HEK293 (cell line): ENCODE results near the gene ACVR1.

Experiments
- CTCF ChIA-PET: fragments of 350-600 bp; formaldehyde crosslinking; extraction: SDS; loops from one replicate; lab custom pipeline; 2021; ENCODE audit warnings: antibody characterized with exemption; lab: Yijun Ruan, JAX
- POLR2A ChIA-PET: fragments of 300-600 bp; formaldehyde crosslinking; extraction: SDS; loops from one replicate; lab custom pipeline; 2020; ENCODE audit warnings: antibody characterized with exemption, inconsistent platforms; lab: Yijun Ruan, JAX
- H3K27ac ChIP-seq: fragments of 200-500 bp; sonication (Bioruptor generic); 2 replicates; pipeline ENCODE4 v1.5.1; 2014; ENCODE audit warnings: low read depth, low read length, control low read depth, inconsistent platforms; ENCODE audit errors: extremely low read depth
- H3K36me3 ChIP-seq, 2 experiments: fragments of 200-500 bp in 1 of 2; sonication (Bioruptor generic) in 1 of 2; 1 replicate in 1 of 2; 2 replicates in 1 of 2; pipeline ENCODE4 v1.5.1; 2014 to 2017; ENCODE audit warnings: inconsistent platforms in 2 of 2, low read length in 2 of 2; ENCODE audit not compliant: control insufficient read depth in 2 of 2, insufficient read depth in 1 of 2
- H3K4me1 ChIP-seq: fragments of 200-500 bp; sonication (Bioruptor generic); 2 replicates; pipeline ENCODE4 v1.5.1; 2014; ENCODE audit warnings: mild to moderate bottlenecking, low read length, inconsistent platforms; ENCODE audit not compliant: control insufficient read depth, insufficient read depth
- H3K4me3 ChIP-seq: 2 replicates; pipeline ENCODE4 v1.5.1; 2011; ENCODE audit warnings: low read depth, mild to moderate bottlenecking, control low read depth, low read length, moderate library complexity
- H3K9me3 ChIP-seq: fragments of 200-500 bp; sonication (Bioruptor generic); 2 replicates; pipeline ENCODE4 v1.5.1; 2014; ENCODE audit warnings: low read depth, low read length, inconsistent platforms; ENCODE audit not compliant: control insufficient read depth, insufficient read depth
- GFI1B ChIP-seq: fragments of 450-650 bp; formaldehyde crosslinking; IDR thresholded peaks from 2 replicates; pipeline ENCODE4 v1.5.1; 2016; ENCODE audit warnings: missing biosample characterization, missing genetic modification characterization
- GLIS2 ChIP-seq: fragments of 450-650 bp; formaldehyde crosslinking; IDR thresholded peaks from 2 replicates; pipeline ENCODE4 v1.5.1; 2016; ENCODE audit warnings: missing biosample characterization, missing genetic modification characterization
- HOXD13 ChIP-seq: sonication (generic); formaldehyde crosslinking; IDR thresholded peaks from 2 replicates; pipeline ENCODE4 v1.8.0; 2022; ENCODE audit warnings: missing genetic modification reagents, borderline replicate concordance
- KLF1 ChIP-seq: fragments of 450-650 bp; formaldehyde crosslinking; IDR thresholded peaks from 2 replicates; pipeline ENCODE4 v1.5.1; 2016; ENCODE audit warnings: missing biosample characterization, missing genetic modification characterization
- KLF10 ChIP-seq: fragments of 450-650 bp; IDR thresholded peaks from 2 replicates; pipeline ENCODE4 v1.5.1; 2018; ENCODE audit warnings: missing biosample characterization, mild to moderate bottlenecking, missing genetic modification characterization
- OVOL3 ChIP-seq: fragments of 450-650 bp; formaldehyde crosslinking; IDR thresholded peaks from 2 replicates; pipeline ENCODE4 v1.5.1; 2016; ENCODE audit warnings: missing biosample characterization, missing genetic modification characterization
- PBX3 ChIP-seq: sonication (generic); formaldehyde crosslinking; IDR thresholded peaks from 2 replicates; pipeline ENCODE4 v1.8.1; 2022; ENCODE audit warnings: mild to moderate bottlenecking, moderate library complexity, missing genetic modification reagents
- PRDM6 ChIP-seq: fragments of 450-650 bp; formaldehyde crosslinking; IDR thresholded peaks from 2 replicates; pipeline ENCODE4 v1.5.1; 2017; ENCODE audit warnings: missing biosample characterization, missing genetic modification characterization
- SP7 ChIP-seq: fragments of 450-650 bp; formaldehyde crosslinking; IDR thresholded peaks from 2 replicates; pipeline ENCODE4 v1.5.1; 2016; ENCODE audit warnings: missing biosample characterization, missing genetic modification characterization
- ZBTB26 ChIP-seq: fragments of 450-650 bp; formaldehyde crosslinking; optimal IDR thresholded peaks from 2 replicates; pipeline ENCODE3; 2016; ENCODE audit warnings: missing biosample characterization, mild to moderate bottlenecking, missing genetic modification characterization
- ZBTB44 ChIP-seq: fragments of 450-650 bp; IDR thresholded peaks from 2 replicates; pipeline ENCODE4 v1.5.1; 2018; ENCODE audit warnings: missing biosample characterization, mild to moderate bottlenecking, missing genetic modification characterization
- ZBTB48 ChIP-seq: fragments of 450-650 bp; formaldehyde crosslinking; IDR thresholded peaks from 2 replicates; pipeline ENCODE4 v1.5.1; 2016; ENCODE audit warnings: missing biosample characterization, missing genetic modification characterization
- ZBTB7A ChIP-seq: fragments of 450-650 bp; formaldehyde crosslinking; IDR thresholded peaks from 2 replicates; pipeline ENCODE4 v1.5.1; 2016; ENCODE audit warnings: low read depth, missing biosample characterization, missing genetic modification characterization
- ZNF140 ChIP-seq: fragments of 450-650 bp; formaldehyde crosslinking; IDR thresholded peaks from 2 replicates; pipeline ENCODE4 v1.5.1; 2016; ENCODE audit warnings: missing biosample characterization, missing genetic modification characterization
- ZNF146 ChIP-seq: fragments of 450-650 bp; formaldehyde crosslinking; IDR thresholded peaks from 2 replicates; pipeline ENCODE4 v1.5.1; 2016; ENCODE audit warnings: missing biosample characterization, missing genetic modification characterization
- ZNF18 ChIP-seq: fragments of 450-650 bp; formaldehyde crosslinking; IDR thresholded peaks from 2 replicates; pipeline ENCODE4 v1.5.1; 2016; ENCODE audit warnings: missing biosample characterization, missing genetic modification characterization
- ZNF239 ChIP-seq: fragments of 450-650 bp; formaldehyde crosslinking; IDR thresholded peaks from 2 replicates; pipeline ENCODE4 v1.5.1; 2016; ENCODE audit warnings: missing biosample characterization, missing genetic modification characterization
- ZNF362 ChIP-seq: fragments of 450-650 bp; formaldehyde crosslinking; IDR thresholded peaks from 2 replicates; pipeline ENCODE4 v1.5.1; 2016; ENCODE audit warnings: missing biosample characterization, missing genetic modification characterization
- ZNF48 ChIP-seq: fragments of 450-650 bp; formaldehyde crosslinking; IDR thresholded peaks from 2 replicates; pipeline ENCODE4 v1.5.1; 2016; ENCODE audit warnings: missing biosample characterization, missing genetic modification characterization
- ZNF513 ChIP-seq: fragments of 450-650 bp; IDR thresholded peaks from 2 replicates; pipeline ENCODE4 v1.5.1; 2018; ENCODE audit warnings: missing biosample characterization, missing genetic modification characterization
- ZNF561 ChIP-seq: fragments of 450-650 bp; IDR thresholded peaks from 2 replicates; pipeline ENCODE4 v1.5.1; 2018; ENCODE audit warnings: missing biosample characterization, missing genetic modification characterization, borderline replicate concordance
- ZNF600 ChIP-seq: fragments of 450-650 bp; formaldehyde crosslinking; IDR thresholded peaks from 2 replicates; pipeline ENCODE4 v1.5.1; 2016; ENCODE audit warnings: missing biosample characterization, missing genetic modification characterization
- ZNF623 ChIP-seq: fragments of 450-650 bp; formaldehyde crosslinking; IDR thresholded peaks from 2 replicates; pipeline ENCODE4 v1.5.1; 2016; ENCODE audit warnings: missing biosample characterization, missing genetic modification characterization
- ZNF658 ChIP-seq: fragments of 450-650 bp; formaldehyde crosslinking; IDR thresholded peaks from 2 replicates; pipeline ENCODE4; 2016; ENCODE audit warnings: missing biosample characterization, missing genetic modification characterization
- ZNF701 ChIP-seq: fragments of 450-650 bp; formaldehyde crosslinking; IDR thresholded peaks from 2 replicates; pipeline ENCODE4 v1.5.1; 2016; ENCODE audit warnings: missing biosample characterization, missing genetic modification characterization
- ZNF747 ChIP-seq: fragments of 450-650 bp; formaldehyde crosslinking; IDR thresholded peaks from 2 replicates; pipeline ENCODE4 v1.5.1; 2016; ENCODE audit warnings: missing biosample characterization, missing genetic modification characterization
- ZNF76 ChIP-seq: fragments of 450-650 bp; formaldehyde crosslinking; IDR thresholded peaks from 2 replicates; pipeline ENCODE4; 2016; ENCODE audit warnings: low read depth, missing biosample characterization, missing genetic modification characterization, borderline replicate concordance
- ZNF768 ChIP-seq: fragments of 450-650 bp; formaldehyde crosslinking; IDR thresholded peaks from 2 replicates; pipeline ENCODE4 v1.5.1; 2018; ENCODE audit warnings: missing biosample characterization, mild to moderate bottlenecking, missing genetic modification characterization

Gene ACVR1

GRCh38 chr2:157732596-157732995, 143.5 kb downstream of the ACVR1 start:
- no peak for TF ChIP-seq ZBTB26 (tag by site-specific recombination)
- no peak for TF ChIP-seq ZNF561 (tag by site-specific recombination)
- TF ChIP-seq ZNF623 (tag by site-specific recombination) = no peak
- no peak for TF ChIP-seq ZBTB7A (tag by site-specific recombination)
- no peak for TF ChIP-seq ZNF239
- TF ChIP-seq KLF1 = no peak
- TF ChIP-seq OVOL3 (tag by site-specific recombination) = no peak
- TF ChIP-seq ZNF701 = no peak
- no peak for TF ChIP-seq ZNF48 (tag by site-specific recombination)
- no peak for TF ChIP-seq ZNF768 (tag by site-specific recombination)
- no peak for TF ChIP-seq PBX3 (CRISPR knock-in tag)
- no peak for TF ChIP-seq ZNF18 (tag by site-specific recombination)
- no peak for TF ChIP-seq SP7
- no peak for TF ChIP-seq ZNF600 (tag by site-specific recombination)
- TF ChIP-seq ZNF658 (tag by site-specific recombination) = no peak
- TF ChIP-seq ZNF513 = no peak
- no peak for TF ChIP-seq KLF10
- no peak for TF ChIP-seq HOXD13
- no peak for TF ChIP-seq ZNF747 (tag by site-specific recombination)
- no peak overlapping the region for H3K27ac ChIP-seq

GRCh38 chr2:157727693-157728092, 148.4 kb downstream of the ACVR1 start:
- ChIA-PET CTCF (no interaction called here), POLR2A (no interaction called here)
- H3K4me1 ChIP-seq = no peaks in the 10 kb centered on the region
- no peak overlapping the region for H3K27ac ChIP-seq
- H3K36me3 ChIP-seq = no peaks in the 10 kb centered on the region
- no peak overlapping the region for H3K4me3 ChIP-seq
- no peaks in the 10 kb centered on the region for H3K9me3 ChIP-seq
- TF ChIP-seq GFI1B (tag by site-specific recombination) (no peak), ZNF76 (no peak), ZNF146 (tag by site-specific recombination) (no peak), ZBTB44 (tag by site-specific recombination) (no peak), ZNF362 (tag by site-specific recombination) (no peak), GLIS2 (tag by site-specific recombination) (no peak), PRDM6 (no peak), ZNF140 (tag by site-specific recombination) (no peak), ZBTB48 (tag by site-specific recombination) (no peak), ZNF658 (tag by site-specific recombination) (no peak), SP7 (no peak)

More at GRCh38 chr2:157732596-157732995, 143.5 kb downstream of the ACVR1 start:
- Histone ChIP-seq H3K4me1 (no peaks in the 10 kb centered on the region), H3K36me3 (peaks cover 0 to 35% of the 10 kb centered on the region in 2 experiments; a peak in 1 of 3 replicates), H3K4me3 (no peak overlapping the region), H3K9me3 (no peaks in the 10 kb centered on the region)
- ChIA-PET POLR2A (no interaction called here), CTCF (interaction anchor here (0.5 kb wide), 1 partner anchor 426 kb away, joined by 3 read pairs; no protein-coding TSS in a partner anchor)
